SK-N-SH (cell line): ENCODE data around the gene NRG3. TPM values are rescaled to one million over a fixed set of nuclear protein-coding genes. Genes with fewer than 3 reads are reported as not detected.

Experiments
- CTCF ChIA-PET: fragments of 300-600, 350-600 bp; formaldehyde crosslinking; extraction: SDS; loops from one replicate; lab custom pipeline; 2021; lab: Yijun Ruan, JAX
- POLR2A ChIA-PET: fragments of 350-600 bp; sonication (Branson Sonifier 250); formaldehyde crosslinking; extraction: SDS; loops from one replicate; lab custom pipeline; 2020; ENCODE audit warnings: antibody characterized with exemption, inconsistent platforms; lab: Yijun Ruan, JAX
- DNase-seq: peaks from one replicate; pipeline ENCODE4 v3.0.0; 2012
- H2AFZ ChIP-seq: fragments of 200-600 bp; sonication (generic); 2 replicates; pipeline ENCODE4 v1.8.1; 2016; ENCODE audit warnings: antibody characterized with exemption, mild to moderate bottlenecking, low read depth
- H3F3A ChIP-seq: fragments of 200-600 bp; sonication (generic); replicated peaks from 2 replicates; pipeline ENCODE3; 2016; ENCODE audit warnings: antibody characterized with exemption, mild to moderate bottlenecking; ENCODE audit not compliant: insufficient read depth
- H3K27ac ChIP-seq, 2 experiments: fragments of 200-500 bp in 1 of 2; fragments of 200-600 bp in 1 of 2; sonication (Bioruptor generic) in 1 of 2; sonication (generic), shearing (Covaris generic) in 1 of 2; 2 replicates each; pipeline versions ENCODE4 v1.5.1 to v1.6.1; 2014 to 2016; ENCODE audit warnings: low read depth in 2 of 2, inconsistent platforms in 1 of 2, low read length in 1 of 2, mild to moderate bottlenecking in 1 of 2, mixed read lengths in 1 of 2
- H3K27me3 ChIP-seq: fragments of 200-600 bp; sonication (generic), shearing (Covaris generic); 2 replicates; pipeline ENCODE4 v1.6.1; 2016; ENCODE audit warnings: mixed run types; ENCODE audit not compliant: insufficient read depth
- H3K36me3 ChIP-seq, 2 experiments: fragments of 200-500 bp in 1 of 2; fragments of 200-600 bp in 1 of 2; sonication (Bioruptor generic) in 1 of 2; sonication (generic) in 1 of 2; replicated peaks in 1 of 2; 2 replicates each; pipeline versions ENCODE3 to v1.5.1; 2014 to 2016; ENCODE audit warnings: low read length in 1 of 2, mild to moderate bottlenecking in 1 of 2; ENCODE audit not compliant: insufficient read depth in 2 of 2, control insufficient read depth in 1 of 2
- H3K4me1 ChIP-seq, 2 experiments: fragments of 200-500 bp in 1 of 2; fragments of 200-600 bp in 1 of 2; sonication (Bioruptor generic) in 1 of 2; sonication (generic), shearing (Covaris generic) in 1 of 2; 2 replicates each; pipeline versions ENCODE4 v1.5.1 to v1.6.1; 2014 to 2016; ENCODE audit warnings: low read depth in 1 of 2, low read length in 1 of 2, mixed run types in 1 of 2; ENCODE audit not compliant: insufficient read depth in 2 of 2, control insufficient read depth in 1 of 2
- H3K4me2 ChIP-seq: fragments of 200-600 bp; sonication (generic), shearing (Covaris generic); 2 replicates; pipeline ENCODE4 v1.6.1; 2017; ENCODE audit warnings: mixed run types
- H3K4me3 ChIP-seq, 2 experiments: fragments of 200-500 bp in 1 of 2; fragments of 200-600 bp in 1 of 2; sonication (Bioruptor generic) in 1 of 2; sonication (generic), shearing (Covaris generic) in 1 of 2; 2 replicates each; pipeline versions ENCODE4 v1.5.1 to v1.8.1; 2014 to 2016; ENCODE audit warnings: low read depth in 2 of 2, inconsistent platforms in 1 of 2, low read length in 1 of 2, mild to moderate bottlenecking in 1 of 2, mixed read lengths in 1 of 2, moderate library complexity in 1 of 2
- H3K79me2 ChIP-seq: fragments of 200-600 bp; sonication (generic); 2 replicates; pipeline ENCODE4 v1.8.1; 2017; ENCODE audit warnings: mild to moderate bottlenecking; ENCODE audit not compliant: insufficient read depth
- H3K9ac ChIP-seq: fragments of 200-600 bp; sonication (generic); 2 replicates; pipeline ENCODE4 v1.6.1; 2017; ENCODE audit warnings: mixed run types
- H3K9me2 ChIP-seq: fragments of 200-600 bp; sonication (generic); 2 replicates; pipeline ENCODE4 v1.6.1; 2017; ENCODE audit warnings: mixed run types
- H3K9me3 ChIP-seq: fragments of 200-600 bp; sonication (generic); 2 replicates; pipeline ENCODE4 v1.6.1; 2017; ENCODE audit warnings: mixed run types, mild to moderate bottlenecking, moderate library complexity
- H4K20me1 ChIP-seq: fragments of 200-600 bp; sonication (generic); 2 replicates; pipeline ENCODE4 v1.6.1; 2017; ENCODE audit warnings: mild to moderate bottlenecking, mixed run types; ENCODE audit not compliant: insufficient read depth
- CHD2 ChIP-seq: fragments of 150-350 bp; IDR thresholded peaks from 2 replicates; pipeline ENCODE4 v1.6.1; 2018; ENCODE audit warnings: low read length; ENCODE audit not compliant: partially characterized antibody
- CTCF ChIP-seq: fragments of 200-600 bp; sonication (generic); IDR thresholded peaks from 2 replicates; pipeline ENCODE4 v1.6.1; 2017; ENCODE audit warnings: antibody characterized with exemption, mild to moderate bottlenecking, moderate library complexity
- EP300 ChIP-seq, 2 experiments: IDR thresholded peaks; 2 replicates each; pipeline versions ENCODE4 v1.4.0 to v1.6.1; 2012; ENCODE audit warnings: borderline replicate concordance in 1 of 2, low read depth in 1 of 2, low read length in 1 of 2
- FOSL2 ChIP-seq: IDR thresholded peaks from 2 replicates; pipeline ENCODE4 v1.4.0; 2012; ENCODE audit warnings: low read depth, mild to moderate bottlenecking, moderate library complexity, borderline replicate concordance
- GABPA ChIP-seq: IDR thresholded peaks from 2 replicates; pipeline ENCODE4 v1.4.0; 2012; ENCODE audit warnings: low read depth, mild to moderate bottlenecking
- GATA2 ChIP-seq: sonication (generic); formaldehyde crosslinking; IDR thresholded peaks from 2 replicates; pipeline ENCODE4 v1.5.0; 2020; ENCODE audit warnings: mild to moderate bottlenecking, missing genetic modification reagents
- IRF3 ChIP-seq: fragments of 150-350 bp; IDR thresholded peaks from 2 replicates; pipeline ENCODE4 v1.6.1; 2016; ENCODE audit warnings: mild to moderate bottlenecking, low read depth, low read length
- JUND ChIP-seq: IDR thresholded peaks from 2 replicates; pipeline ENCODE4 v1.4.0; 2012
- MAX ChIP-seq: IDR thresholded peaks from 2 replicates; pipeline ENCODE4 v1.4.0; 2012; ENCODE audit warnings: low read depth
- MEF2A ChIP-seq: IDR thresholded peaks from 2 replicates; pipeline ENCODE4 v1.4.0; 2012; ENCODE audit warnings: low read depth, borderline replicate concordance
- MXI1 ChIP-seq: IDR thresholded peaks from 2 replicates; pipeline ENCODE4 v1.6.1; 2012; ENCODE audit warnings: mild to moderate bottlenecking, low read depth, low read length, improper control_type of control experiment
- NFIC ChIP-seq: IDR thresholded peaks from 2 replicates; pipeline ENCODE4 v1.4.0; 2012; ENCODE audit warnings: borderline replicate concordance
- NRF1 ChIP-seq: IDR thresholded peaks from 2 replicates; pipeline ENCODE4 v1.6.1; 2012; ENCODE audit warnings: low read depth, mild to moderate bottlenecking, low read length
- PBX3 ChIP-seq: IDR thresholded peaks from 2 replicates; pipeline ENCODE4; 2012
- RXRA ChIP-seq: IDR thresholded peaks from 2 replicates; pipeline ENCODE4 v1.4.0; 2012; ENCODE audit warnings: low read depth, mild to moderate bottlenecking, borderline replicate concordance
- TAF1 ChIP-seq: IDR thresholded peaks from 2 replicates; pipeline ENCODE4 v1.6.1; 2012; ENCODE audit warnings: low read depth, mild to moderate bottlenecking, low read length, moderate library complexity, borderline replicate concordance
- TCF12 ChIP-seq: IDR thresholded peaks from 2 replicates; pipeline ENCODE4 v1.4.0; 2012
- USF1 ChIP-seq: IDR thresholded peaks from 2 replicates; pipeline ENCODE4 v1.4.0; 2012; ENCODE audit warnings: low read depth, borderline replicate concordance
- USF2 ChIP-seq: fragments of 150-350 bp; IDR thresholded peaks from 2 replicates; pipeline ENCODE4 v1.6.1; 2017; ENCODE audit warnings: antibody characterized with exemption, low read length, low read depth, borderline replicate concordance
- YY1 ChIP-seq: IDR thresholded peaks from 2 replicates; pipeline ENCODE4 v1.4.0; 2012; ENCODE audit warnings: low read depth, mild to moderate bottlenecking
- WGBS: methylation state at CpG from one replicate; pipeline ENCODE4 v1.1.6; 2017; ENCODE audit warnings: low lambda C conversion rate; 5-methylcytosine and 5-hydroxymethylcytosine counted together
- polyA plus RNA-seq, 3 experiments: library from polyadenylated mRNA; depleted of rRNA; stranded (reverse); fragments of >200 nt; gene quantifications; 2 replicates each; pipeline ENCODE4 v1.2.3, GENCODE V29; 2012

NRG3 gene
- polyA plus RNA-seq, 1 of the 3 experiments (the other 2 are of a cell fraction), result 0.03 TPM

GRCh38 chr10:81903472-81903871, 28.5 kb downstream of the NRG3 start:
- ChIA-PET POLR2A (no interaction called here), CTCF (no interaction called here)
- Histone ChIP-seq H3K4me2 (no peak overlapping the region), H4K20me1 (no peaks in the 10 kb centered on the region), H3K4me1 (no peaks in the 10 kb centered on the region; a peak in 1 of 4 replicates), H3F3A (no peaks in the 10 kb centered on the region), H3K4me3 (no peak overlapping the region), H3K27me3 (no peaks in the 10 kb centered on the region), H3K9me2 (no peaks in the 10 kb centered on the region), H3K36me3 (no peaks in the 10 kb centered on the region), H2AFZ (no peak overlapping the region), H3K79me2 (no peaks in the 10 kb centered on the region), H3K9ac (no peak overlapping the region), H3K27ac (no peak overlapping the region), H3K9me3 (0 out of 2 replicates have a peak, but pooled peaks cover 4% of the 10 kb centered on the region)
- 31% methylated on average over 4 of the region's 4 CpGs for WGBS
- DNase-seq, result no peak
- TF ChIP-seq JUND (no peak), MAX (no peak), USF1 (no peak), USF2 (no peak), EP300 (IDR thresholded peaks at IDR 0.05; ENCODE audit: borderline replicate concordance in 1 of 2, low read depth in 1 of 2, low read length in 1 of 2) (no peak), CTCF (no peak), NRF1 (no peak), MEF2A (no peak), IRF3 (no peak), MXI1 (no peak), YY1 (no peak), GABPA (no peak), TAF1 (no peak), RXRA (no peak), FOSL2 (no peak), NFIC (no peak), GATA2 (CRISPR knock-in tag) (no peak), PBX3 (no peak), CHD2 (no peak), TCF12 (no peak)
